ENCODE measurements around the gene GAS2L1.
"Not testable (repeated sequence)": the region's sequence is repeated elsewhere in the genome, so short reads cannot be mapped to it uniquely, and the experiment has no call there.

The GAS2L1 gene

DNA sequence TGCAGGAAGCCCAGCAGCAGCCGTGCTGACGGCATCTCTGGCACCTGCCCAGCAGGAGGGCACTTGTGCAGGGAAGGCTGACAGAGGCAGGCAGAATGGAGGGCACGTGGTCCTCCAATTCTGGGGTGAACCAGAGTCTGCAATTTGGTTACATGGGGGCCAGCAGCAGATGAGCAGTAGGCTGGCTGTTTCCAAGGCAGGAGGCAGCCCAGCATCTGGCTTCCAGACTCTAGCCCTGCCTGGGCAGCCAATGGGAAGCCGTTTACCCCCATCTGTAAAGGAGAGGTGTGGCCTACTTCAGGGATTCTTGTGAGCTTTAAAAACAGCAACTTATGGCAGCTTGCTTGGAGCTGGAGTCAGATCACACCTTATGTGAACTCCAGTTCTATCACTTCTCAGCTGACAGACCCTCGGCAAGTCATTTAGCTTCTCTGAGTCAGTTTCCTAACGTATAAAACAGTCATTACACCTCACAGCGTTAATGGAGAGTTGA is 36.9 kb downstream of the GAS2L1 start:
- no peak for DNase-seq

- no peak for DNase-seq
These were observed 37.7 kb downstream of the GAS2L1 start for GRCh38 chr22:29344137-29344536.

DNA sequence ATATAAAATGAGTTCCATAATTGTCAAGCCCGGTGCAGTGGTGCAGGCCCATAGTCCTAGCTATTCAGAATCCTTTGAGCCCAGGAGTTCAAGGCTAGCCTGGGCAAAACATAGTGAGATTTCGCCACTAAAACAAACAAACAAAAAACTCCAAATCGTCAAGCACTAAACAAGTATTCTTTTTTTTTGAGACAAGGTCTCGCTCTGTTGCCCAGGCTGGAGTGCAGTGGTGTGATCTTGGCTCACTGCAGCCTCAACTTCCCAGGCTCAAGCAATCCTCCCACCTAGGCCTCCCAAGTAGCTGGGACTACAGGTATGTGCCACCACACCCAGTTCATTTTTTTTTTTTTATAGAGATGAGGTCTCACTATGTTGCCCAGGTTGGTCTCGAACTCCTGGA is 38.4 kb downstream of the GAS2L1 start:
- DNase-seq = not testable (repeated sequence)

DNA sequence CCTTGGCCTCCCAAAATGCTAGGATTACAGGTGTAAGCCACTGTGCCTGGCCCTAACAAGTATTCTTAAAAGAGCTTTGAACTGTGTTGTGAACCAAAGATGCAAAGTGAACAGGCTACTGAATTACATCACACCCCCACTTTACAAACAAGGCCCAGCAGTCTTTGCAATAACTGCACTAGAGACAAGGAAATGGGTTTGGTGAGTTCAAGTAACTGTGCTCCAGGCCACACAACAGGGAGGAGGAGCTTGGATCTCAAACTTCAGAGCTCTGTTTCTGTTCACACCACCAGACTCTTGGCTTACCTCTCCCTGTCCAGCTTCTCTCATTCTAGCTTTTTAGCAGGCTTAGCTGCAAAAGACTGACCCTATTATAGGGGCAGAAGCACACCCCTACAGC is 39.5 kb downstream of the GAS2L1 start:
- DNase-seq = no peak

DNA sequence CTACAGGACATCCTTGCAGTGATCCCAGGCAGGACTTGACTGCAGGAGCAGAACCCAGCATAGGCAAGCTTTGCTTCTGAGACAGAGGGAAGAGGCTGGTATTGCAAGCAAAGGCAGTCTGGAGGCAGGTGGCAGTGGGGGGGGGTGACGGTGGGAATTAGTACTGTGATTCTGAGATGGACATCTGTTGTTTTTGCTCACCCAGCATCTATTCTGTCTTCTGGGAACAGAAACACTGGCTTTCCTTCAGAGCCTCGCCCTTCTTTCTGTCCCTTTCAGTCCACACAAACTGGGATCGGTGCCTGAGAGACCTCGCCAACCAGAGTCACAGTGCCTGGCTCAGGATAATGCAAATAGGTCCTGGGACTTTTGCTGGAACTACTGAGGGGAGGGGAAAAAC is 40.2 kb downstream of the GAS2L1 start:
- DNase-seq = no peak

DNA sequence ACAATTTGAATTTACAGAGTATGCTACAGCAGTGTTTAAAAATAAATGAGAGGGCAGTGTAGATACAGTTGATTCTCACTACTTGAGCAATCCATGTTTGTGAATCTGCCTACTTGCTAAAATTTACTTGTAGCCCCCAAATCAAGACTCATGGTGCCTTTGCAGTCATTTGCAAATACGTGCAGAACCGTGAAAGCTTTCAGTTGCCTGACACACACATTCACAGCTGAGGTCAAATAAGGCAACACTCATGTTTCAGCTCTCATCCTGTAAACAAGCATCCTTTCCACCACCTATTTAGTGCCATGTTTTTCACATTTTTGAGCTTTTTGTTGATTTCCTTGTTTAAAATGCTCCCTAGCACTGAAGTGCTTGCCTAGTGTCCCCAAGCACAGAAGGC is 41.6 kb downstream of the GAS2L1 start:
- no peak for DNase-seq

DNA sequence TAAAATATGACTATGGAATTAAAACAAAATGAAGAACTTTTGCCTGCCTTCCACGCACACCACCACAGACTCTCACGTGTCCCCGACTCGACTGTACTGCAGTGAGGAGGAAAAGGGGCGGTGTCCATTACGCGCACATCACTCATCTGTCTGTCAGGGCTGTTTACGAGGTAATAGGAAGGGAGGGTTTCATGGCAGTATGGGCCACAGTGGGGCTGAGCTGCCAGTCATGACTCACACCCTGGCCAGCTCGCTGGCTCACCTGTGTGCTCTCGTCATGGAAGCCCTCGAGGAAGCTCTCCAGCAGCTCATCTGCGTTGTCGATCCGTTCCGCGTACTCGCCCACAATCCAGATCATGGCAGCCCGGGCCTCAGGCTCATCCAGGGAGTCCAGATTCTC is 42.5 kb downstream of the GAS2L1 start:
- DNase-seq = no peak

GRCh38 chr22:29351042-29351441 is 44.6 kb downstream of the GAS2L1 start:
- DNase-seq = no peak

- DNase-seq = no peak
These were observed 45.4 kb downstream of the GAS2L1 start for GRCh38 chr22:29351891-29352290.

GRCh38 chr22:29352778-29353177 is 46.3 kb downstream of the GAS2L1 start:
- no peak for DNase-seq

DNA sequence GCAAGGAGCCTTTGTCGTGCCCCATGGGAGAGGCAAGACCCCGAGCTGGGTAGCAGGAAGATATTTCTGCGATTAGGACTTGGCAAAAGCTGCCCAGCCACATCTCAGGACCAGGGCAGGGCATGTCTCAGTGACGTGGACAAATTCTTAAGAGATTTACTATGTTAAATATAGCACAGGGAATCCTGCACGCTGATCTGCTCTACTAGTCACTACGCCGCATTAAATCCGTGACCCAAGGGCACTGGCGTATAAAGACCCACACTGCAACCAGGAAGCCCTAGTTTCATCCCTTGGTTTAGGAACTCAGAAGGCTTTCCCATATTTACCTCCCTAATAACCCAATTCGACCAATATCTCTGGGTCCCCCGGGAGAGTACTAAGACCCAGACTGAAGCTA is 46.8 kb downstream of the GAS2L1 start:
- no peak for DNase-seq

- no peak for DNase-seq
These were observed 47.4 kb downstream of the GAS2L1 start for GRCh38 chr22:29353860-29354259.

- not testable (repeated sequence) for DNase-seq
These were observed 50.9 kb downstream of the GAS2L1 start for GRCh38 chr22:29357193-29357890.

GRCh38 chr22:29359469-29359868 is 53.0 kb downstream of the GAS2L1 start:
- no peak for DNase-seq

Data from NCI-H187 treated with DMSO at 0.1 percent for 48 hours (cell line).